ENCODE data around the gene LUC7L.
"Not testable (repeated sequence)": the region's sequence is repeated elsewhere in the genome, so short reads cannot be mapped to it uniquely, and the experiment has no call there.

LUC7L gene

DNA sequence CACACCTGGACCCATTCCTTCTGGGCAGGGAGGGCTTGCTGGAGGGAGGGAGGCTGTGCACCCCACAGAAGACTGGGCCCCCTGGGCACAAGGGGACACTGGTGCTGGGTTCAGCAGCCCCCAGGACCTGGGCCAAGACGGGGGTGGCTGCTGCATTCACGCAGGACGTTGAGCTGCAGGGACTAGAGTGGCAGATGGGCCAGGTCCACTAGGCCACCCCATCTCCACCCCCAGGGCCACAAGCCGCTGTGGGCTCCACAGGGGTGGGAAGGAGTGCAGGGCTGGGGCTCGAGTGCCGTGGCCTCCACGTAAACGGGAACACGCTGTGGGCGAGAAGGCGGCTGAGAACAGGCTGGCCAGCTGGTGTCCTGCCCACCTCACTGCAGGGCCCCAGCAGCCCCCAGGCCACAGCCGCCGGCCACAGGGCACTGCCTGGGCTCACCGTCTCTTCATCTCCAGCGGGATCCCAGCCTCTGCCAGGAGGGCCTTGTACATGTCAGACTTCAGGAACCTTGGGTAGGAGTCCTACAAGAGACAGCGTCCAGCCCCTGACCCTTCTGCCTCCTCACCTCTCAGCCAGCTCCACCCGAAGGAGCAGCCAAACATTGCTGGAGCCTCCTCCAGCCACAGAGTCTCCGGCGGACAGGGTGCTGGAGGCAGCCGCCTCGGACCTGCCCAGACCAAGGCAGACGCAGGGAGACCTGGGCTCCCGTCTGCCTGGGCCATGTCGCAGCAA lies 40.0 kb upstream of the LUC7L start:
- WGBS, 2 experiments: 90 to 91% methylated on average over 24 of the region's 24 CpGs
- Histone ChIP-seq H3K36me3 (ENCODE audit: control insufficient read depth, insufficient read depth, low read length) (peaks cover 3% of the 10 kb centered on the region), H3K4me3 (ENCODE audit: insufficient read depth, low read depth, low read length) (no peak overlapping the region), H3K9me3 (ENCODE audit: control insufficient read depth, low read length) (no peaks in the 10 kb centered on the region), H3K4me1 (ENCODE audit: control insufficient read depth, insufficient read depth, low read length) (no peaks in the 10 kb centered on the region), H3K27me3 (ENCODE audit: control insufficient read depth, insufficient read depth, low read length, poor library complexity, severe bottlenecking) (peaks cover 11% of the 10 kb centered on the region), H3K27ac (ENCODE audit: insufficient read depth, low read depth, low read length, poor library complexity, severe bottlenecking) (no peak overlapping the region)

DNA sequence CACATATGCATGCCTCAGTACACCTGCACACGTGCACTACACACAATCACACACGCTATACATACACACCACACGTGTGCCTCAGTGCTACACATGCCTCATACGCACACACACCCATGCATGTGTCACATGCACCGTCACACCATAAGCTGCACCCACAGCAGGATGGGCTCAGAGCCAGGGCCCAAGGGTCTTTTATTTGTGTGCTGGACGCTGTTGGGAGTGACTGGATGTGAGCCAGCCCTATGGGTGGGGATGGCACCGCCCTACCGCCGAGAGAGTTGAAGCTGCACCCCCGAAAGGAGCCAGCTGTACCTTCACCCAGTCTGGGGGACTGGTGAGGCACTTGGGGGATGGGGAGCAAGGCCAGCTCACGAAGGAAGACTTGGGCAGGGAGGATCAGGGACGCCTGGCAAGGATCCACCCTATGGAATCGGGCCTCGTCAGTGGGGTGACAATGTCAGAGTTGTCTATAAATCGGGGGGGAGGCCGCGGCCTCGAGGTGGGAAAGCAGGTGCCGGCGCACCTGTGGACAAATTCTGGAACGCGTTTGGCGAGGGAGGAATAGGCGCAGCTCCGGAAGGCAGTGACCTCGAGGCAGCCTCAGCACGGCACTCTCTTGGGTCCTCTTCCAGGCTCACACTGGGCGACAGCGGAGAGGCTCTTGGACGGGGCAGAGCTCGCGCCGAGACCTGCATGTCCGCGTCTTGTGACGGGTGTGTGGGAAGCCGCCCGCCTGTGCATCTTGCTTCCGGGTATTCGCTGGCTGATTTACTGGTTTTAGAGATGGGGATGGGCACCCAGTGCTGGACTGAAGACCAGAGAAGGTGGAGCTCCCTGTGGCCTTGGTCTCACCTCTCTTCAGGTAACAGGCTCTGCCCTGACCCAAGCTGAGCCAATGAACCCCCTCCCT lies 39.1 kb upstream of the LUC7L start:
- Histone ChIP-seq H3K4me3 (ENCODE audit: insufficient read depth, low read depth, low read length) (no peak overlapping the region), H3K36me3 (ENCODE audit: control insufficient read depth, insufficient read depth, low read length) (peaks cover 4% of the 10 kb centered on the region), H3K27me3 (ENCODE audit: control insufficient read depth, insufficient read depth, low read length, poor library complexity, severe bottlenecking) (peaks cover 3% of the 10 kb centered on the region), H3K9me3 (ENCODE audit: control insufficient read depth, low read length) (no peaks in the 10 kb centered on the region), H3K27ac (ENCODE audit: insufficient read depth, low read depth, low read length, poor library complexity, severe bottlenecking) (no peak overlapping the region), H3K4me1 (ENCODE audit: control insufficient read depth, insufficient read depth, low read length) (no peaks in the 10 kb centered on the region)
- 91% methylated on average over 40 of the region's 40 CpGs for WGBS, 2 experiments

DNA sequence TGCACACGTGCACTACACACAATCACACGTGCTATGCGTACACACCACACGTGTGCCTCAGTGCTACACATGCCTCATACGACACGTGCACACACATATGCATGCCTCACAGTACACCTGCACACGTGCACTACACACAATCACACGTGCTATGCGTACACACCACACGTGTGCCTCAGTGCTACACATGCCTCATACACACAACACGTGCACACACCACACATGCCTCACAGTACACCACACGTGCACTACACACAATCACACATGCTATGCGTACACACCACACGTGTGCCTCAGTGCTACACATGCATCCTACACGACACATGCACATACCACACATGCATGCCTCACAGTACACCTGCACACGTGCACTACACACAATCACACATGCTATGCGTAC lies 38.3 kb upstream of the LUC7L start:
- H3K4me3 ChIP-seq (ENCODE audit: insufficient read depth, low read depth, low read length); H3K9me3 ChIP-seq (ENCODE audit: control insufficient read depth, low read length); H3K27me3 ChIP-seq (ENCODE audit: control insufficient read depth, insufficient read depth, low read length, poor library complexity, severe bottlenecking); H3K36me3 ChIP-seq (ENCODE audit: control insufficient read depth, insufficient read depth, low read length); H3K4me1 ChIP-seq (ENCODE audit: control insufficient read depth, insufficient read depth, low read length); H3K27ac ChIP-seq (ENCODE audit: insufficient read depth, low read depth, low read length, poor library complexity, severe bottlenecking): not testable (repeated sequence)
- WGBS, 2 experiments: 91% methylated on average over 17 of the region's 17 CpGs

DNA sequence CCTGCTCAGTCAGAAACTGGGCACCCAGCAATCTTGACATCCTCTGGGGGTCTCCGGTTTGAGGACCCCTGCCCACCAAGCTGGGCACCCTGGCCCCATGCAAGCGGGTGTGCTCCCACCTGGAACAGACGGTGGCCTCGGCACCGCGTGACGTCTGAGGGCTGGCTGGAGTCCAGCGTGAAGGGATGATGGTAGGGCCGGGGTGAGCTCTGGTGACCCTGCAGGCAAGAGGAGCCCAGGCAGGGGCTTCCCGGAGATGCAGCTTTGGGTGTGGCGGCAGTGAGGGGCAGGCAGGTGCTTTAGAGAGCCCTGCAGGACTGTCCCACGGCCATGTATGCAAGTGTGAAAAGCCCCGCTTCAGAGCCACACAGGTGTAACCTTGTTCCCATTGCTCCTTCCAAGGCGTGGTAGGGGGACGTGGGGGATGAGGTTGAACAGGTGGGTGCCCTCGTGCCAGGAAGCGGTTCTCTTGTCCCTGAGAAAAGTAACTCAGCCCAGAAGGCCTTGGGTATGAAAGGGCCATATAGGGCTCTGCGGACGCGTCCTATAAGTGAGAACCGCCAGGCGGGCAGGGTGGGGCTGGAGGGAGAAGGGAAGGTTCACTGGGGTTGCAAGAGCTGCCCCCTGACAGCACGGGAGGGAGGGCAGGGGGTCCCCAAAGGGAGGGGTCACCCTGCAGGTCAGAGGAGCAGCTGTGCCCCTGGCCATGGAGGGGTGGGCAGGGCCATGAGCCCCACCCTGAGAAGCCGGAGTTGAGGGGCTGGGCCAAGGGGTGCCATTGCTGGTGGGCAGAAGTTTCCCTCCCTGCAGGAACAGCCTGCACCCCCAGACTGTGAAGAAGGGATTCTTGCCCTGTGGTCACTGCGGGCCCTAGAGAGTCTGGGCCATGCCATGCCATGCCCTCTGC lies 37.3 kb upstream of the LUC7L start:
- Histone ChIP-seq H3K27ac (ENCODE audit: insufficient read depth, low read depth, low read length, poor library complexity, severe bottlenecking) (no peak overlapping the region), H3K4me1 (ENCODE audit: control insufficient read depth, insufficient read depth, low read length) (no peaks in the 10 kb centered on the region), H3K36me3 (ENCODE audit: control insufficient read depth, insufficient read depth, low read length) (peaks cover 9% of the 10 kb centered on the region), H3K4me3 (ENCODE audit: insufficient read depth, low read depth, low read length) (no peak overlapping the region), H3K9me3 (ENCODE audit: control insufficient read depth, low read length) (no peaks in the 10 kb centered on the region), H3K27me3 (ENCODE audit: control insufficient read depth, insufficient read depth, low read length, poor library complexity, severe bottlenecking) (no peaks in the 10 kb centered on the region)
- WGBS, 2 experiments: 90 to 91% methylated on average over 25 of the region's 25 CpGs

GRCh38 chr16:265711-266110 lies 36.5 kb upstream of the LUC7L start:
- Histone ChIP-seq H3K27ac (ENCODE audit: insufficient read depth, low read depth, low read length, poor library complexity, severe bottlenecking) (no peak overlapping the region), H3K4me1 (ENCODE audit: control insufficient read depth, insufficient read depth, low read length) (no peaks in the 10 kb centered on the region), H3K4me3 (ENCODE audit: insufficient read depth, low read depth, low read length) (no peak overlapping the region), H3K27me3 (ENCODE audit: control insufficient read depth, insufficient read depth, low read length, poor library complexity, severe bottlenecking) (no peaks in the 10 kb centered on the region), H3K36me3 (ENCODE audit: control insufficient read depth, insufficient read depth, low read length) (peaks cover 13% of the 10 kb centered on the region), H3K9me3 (ENCODE audit: control insufficient read depth, low read length) (no peaks in the 10 kb centered on the region)
- WGBS, 2 experiments: 93 to 94% methylated on average over 12 of the region's 12 CpGs

DNA sequence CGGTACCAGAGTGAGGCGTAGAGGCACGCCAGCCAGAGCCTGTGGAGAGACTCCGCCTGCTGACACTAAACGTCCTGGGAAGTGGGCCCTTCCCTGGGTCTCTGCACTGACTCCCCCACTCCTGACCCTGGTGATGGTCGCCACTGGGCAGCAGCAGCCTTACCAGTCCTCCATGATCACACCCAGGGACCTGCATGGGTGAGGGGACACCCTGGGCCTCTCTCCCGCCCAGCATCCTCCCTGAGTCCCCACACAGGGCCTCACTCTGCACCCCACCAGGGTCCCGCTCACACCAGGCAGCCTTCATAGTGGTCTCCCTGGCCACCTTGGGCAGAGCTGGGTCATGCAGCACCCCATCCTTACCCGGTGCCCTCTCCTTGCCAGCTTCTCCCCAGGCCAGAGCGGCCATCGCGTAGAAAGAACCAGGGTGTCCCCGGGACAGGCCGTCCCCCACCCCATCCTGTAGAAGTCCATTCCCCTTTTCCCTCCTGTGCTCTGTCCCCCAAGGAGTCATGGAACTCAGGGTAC lies 35.8 kb upstream of the LUC7L start:
- Histone ChIP-seq H3K36me3 (ENCODE audit: control insufficient read depth, insufficient read depth, low read length) (peaks cover 17% of the 10 kb centered on the region), H3K4me1 (ENCODE audit: control insufficient read depth, insufficient read depth, low read length) (no peaks in the 10 kb centered on the region), H3K27me3 (ENCODE audit: control insufficient read depth, insufficient read depth, low read length, poor library complexity, severe bottlenecking) (no peaks in the 10 kb centered on the region), H3K9me3 (ENCODE audit: control insufficient read depth, low read length) (no peaks in the 10 kb centered on the region), H3K4me3 (ENCODE audit: insufficient read depth, low read depth, low read length) (no peak overlapping the region), H3K27ac (ENCODE audit: insufficient read depth, low read depth, low read length, poor library complexity, severe bottlenecking) (no peak overlapping the region)
- WGBS, 2 experiments: 90 to 91% methylated on average over 14 of the region's 14 CpGs

- no peaks in the 10 kb centered on the region for H3K9me3 ChIP-seq (ENCODE audit: control insufficient read depth, low read length)
- no peak overlapping the region for H3K27ac ChIP-seq (ENCODE audit: insufficient read depth, low read depth, low read length, poor library complexity, severe bottlenecking)
- 95 to 96% methylated on average over 23 of the region's 23 CpGs for WGBS, 2 experiments
- H3K27me3 ChIP-seq (ENCODE audit: control insufficient read depth, insufficient read depth, low read length, poor library complexity, severe bottlenecking): no peaks in the 10 kb centered on the region
- peaks cover 17% of the 10 kb centered on the region for H3K36me3 ChIP-seq (ENCODE audit: control insufficient read depth, insufficient read depth, low read length)
- H3K4me3 ChIP-seq (ENCODE audit: insufficient read depth, low read depth, low read length): no peak overlapping the region
- H3K4me1 ChIP-seq (ENCODE audit: control insufficient read depth, insufficient read depth, low read length): no peaks in the 10 kb centered on the region
Measured at GRCh38 chr16:264440-264951, 35.2 kb upstream of the LUC7L start.

DNA sequence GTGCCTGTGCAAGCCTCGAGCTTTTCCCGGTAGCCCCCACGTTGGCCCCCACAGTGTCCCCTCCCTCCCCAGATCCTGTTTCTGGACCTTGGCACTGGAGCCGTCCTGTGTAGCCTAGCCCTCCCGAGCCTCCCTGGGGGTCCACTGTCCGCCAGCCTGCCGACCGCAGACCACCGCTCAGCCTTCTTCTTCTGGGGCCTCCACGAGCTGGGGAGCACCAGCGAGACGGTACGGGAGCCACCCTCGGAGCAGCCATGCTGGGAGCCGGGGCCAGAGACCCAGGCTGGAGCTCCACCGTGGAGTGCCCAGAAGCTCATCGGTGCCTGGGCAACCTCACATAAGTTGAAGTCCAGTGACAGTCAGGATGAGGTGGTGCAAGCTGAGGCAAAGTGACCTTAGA lies 34.7 kb upstream of the LUC7L start:
- Histone ChIP-seq H3K27me3 (ENCODE audit: control insufficient read depth, insufficient read depth, low read length, poor library complexity, severe bottlenecking) (no peaks in the 10 kb centered on the region), H3K36me3 (ENCODE audit: control insufficient read depth, insufficient read depth, low read length) (peaks cover 17% of the 10 kb centered on the region), H3K4me1 (ENCODE audit: control insufficient read depth, insufficient read depth, low read length) (no peaks in the 10 kb centered on the region), H3K9me3 (ENCODE audit: control insufficient read depth, low read length) (no peaks in the 10 kb centered on the region), H3K4me3 (ENCODE audit: insufficient read depth, low read depth, low read length) (no peak overlapping the region), H3K27ac (ENCODE audit: insufficient read depth, low read depth, low read length, poor library complexity, severe bottlenecking) (no peak overlapping the region)
- WGBS, 2 experiments: 96 to 97% methylated on average over 17 of the region's 17 CpGs

DNA sequence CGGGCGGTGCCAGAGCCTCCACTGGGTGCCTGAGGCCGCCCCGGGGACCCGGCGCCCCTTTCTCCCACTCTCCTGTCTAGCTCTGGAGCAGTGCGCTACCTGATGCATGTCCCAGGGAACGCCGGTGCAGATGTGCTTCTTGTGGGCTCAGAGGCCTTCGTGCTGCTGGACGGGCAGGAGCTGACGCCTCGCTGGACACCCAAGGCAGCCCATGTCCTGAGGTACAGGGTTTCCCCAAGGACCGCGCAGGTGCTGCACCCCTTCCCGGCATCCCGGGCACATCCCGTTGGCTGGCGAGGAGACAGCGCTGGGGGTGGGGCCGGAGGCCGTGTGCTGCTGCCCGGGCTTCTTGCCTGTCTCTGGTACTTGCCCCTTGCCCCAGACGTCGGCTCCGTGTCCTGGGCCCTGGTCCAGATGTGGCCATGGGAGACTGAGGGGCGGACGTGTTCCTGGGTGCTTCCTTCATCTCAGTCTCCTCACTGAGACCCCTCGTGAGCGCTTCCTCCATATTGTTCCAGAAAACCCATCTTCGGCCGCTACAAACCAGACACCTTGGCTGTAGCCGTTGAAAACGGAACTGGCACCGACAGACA lies 34.0 kb upstream of the LUC7L start:
- H3K4me1 ChIP-seq (ENCODE audit: control insufficient read depth, insufficient read depth, low read length): no peaks in the 10 kb centered on the region
- H3K27ac ChIP-seq (ENCODE audit: insufficient read depth, low read depth, low read length, poor library complexity, severe bottlenecking): no peak overlapping the region
- peaks cover 17% of the 10 kb centered on the region for H3K36me3 ChIP-seq (ENCODE audit: control insufficient read depth, insufficient read depth, low read length)
- H3K4me3 ChIP-seq (ENCODE audit: insufficient read depth, low read depth, low read length): no peak overlapping the region
- no peaks in the 10 kb centered on the region for H3K9me3 ChIP-seq (ENCODE audit: control insufficient read depth, low read length)
- no peaks in the 10 kb centered on the region for H3K27me3 ChIP-seq (ENCODE audit: control insufficient read depth, insufficient read depth, low read length, poor library complexity, severe bottlenecking)
- 97% methylated on average over 35 of the region's 35 CpGs for WGBS, 2 experiments

Data from ectodermal cell (in vitro differentiated cells).